ENCODE data around the gene MFF.

- TF ChIP-seq EZH2 (IDR thresholded peaks at IDR 0.05; ENCODE audit: borderline replicate concordance, low read depth, low read length, severe bottlenecking) (no peak), POLR2A (IDR thresholded peaks at IDR 0.05; ENCODE audit: low read depth, low read length) (no peak), CTCF (IDR thresholded peaks at IDR 0.05; ENCODE audit: extremely low read depth in 1 of 2, insufficient read depth in 1 of 2, low read depth in 1 of 2, low read length in 2 of 2) (no peak), MYC (IDR thresholded peaks at IDR 0.05; ENCODE audit: low read depth, low read length) (no peak), POLR2AphosphoS5 (IDR thresholded peaks at IDR 0.05; ENCODE audit: insufficient read depth, low read depth, low read length) (no peak), MAX (IDR thresholded peaks at IDR 0.05; ENCODE audit: insufficient read depth, insufficient read length) (no peak), FOS (IDR thresholded peaks at IDR 0.05; ENCODE audit: borderline replicate concordance, insufficient read depth, low read length) (no peak), JUN (IDR thresholded peaks at IDR 0.05; ENCODE audit: borderline replicate concordance, insufficient read depth, insufficient read length, low read depth) (no peak)
Measured at GRCh38 chr2:227324642-227324994, 433 bp upstream of the MFF start.

All from endothelial cell of umbilical vein (primary cell).